ENCODE measurements around the gene CDH4.
A peak's percentile ranks its signal among the peaks of the same experiment; 100 is the strongest.
"Not testable (repeated sequence)": the region's sequence is repeated elsewhere in the genome, so short reads cannot be mapped to it uniquely, and the experiment has no call there.

CDH4 gene

GRCh38 chr20:61424011-61424627 is 172.1 kb downstream of the CDH4 start:
- no peak for DNase-seq

GRCh38 chr20:61424628-61425420 is 172.8 kb downstream of the CDH4 start:
- DNase-seq = no peak

DNA sequence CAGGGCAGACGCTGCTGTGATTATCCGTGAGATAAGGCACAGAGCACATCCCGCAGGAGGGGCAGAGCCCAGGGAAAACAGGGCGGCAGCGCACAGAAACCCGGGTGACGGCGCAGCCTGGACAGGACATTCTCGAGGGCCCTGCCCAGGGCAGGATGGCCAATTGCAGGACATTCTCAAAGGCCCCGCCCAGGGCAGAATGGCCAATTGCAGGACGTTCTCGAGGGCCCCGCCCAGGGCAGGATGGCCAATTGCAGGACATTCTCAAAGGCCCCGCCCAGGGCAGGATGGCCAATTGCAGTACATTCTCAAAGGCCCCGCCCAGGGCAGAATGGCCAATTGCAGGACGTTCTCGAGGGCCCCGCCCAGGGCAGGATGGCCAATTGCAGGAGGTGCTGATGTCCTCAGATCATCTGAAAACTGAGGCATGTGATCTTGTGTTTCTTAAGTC is 173.5 kb downstream of the CDH4 start:
- not testable (repeated sequence) for DNase-seq

DNA sequence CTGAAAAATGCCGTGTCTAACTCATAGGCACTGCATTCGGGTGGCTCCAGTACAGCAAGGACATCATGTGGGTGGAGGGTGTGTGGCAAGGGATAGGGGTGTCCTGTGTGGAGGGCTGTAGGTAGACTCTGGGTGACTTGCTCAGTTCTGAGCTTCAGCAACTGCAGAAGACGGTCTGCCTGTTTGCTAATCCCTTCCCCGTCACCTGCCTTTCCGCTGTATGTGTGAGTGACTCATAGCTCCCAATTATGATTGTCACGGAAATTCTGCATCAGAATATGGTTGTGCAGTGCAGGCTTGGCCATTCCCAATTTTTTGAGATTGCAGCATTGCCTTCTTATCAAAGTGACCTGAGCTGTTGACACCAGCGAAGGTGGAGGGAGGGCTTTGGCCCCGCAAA is 174.3 kb downstream of the CDH4 start:
- no peak for DNase-seq

DNA sequence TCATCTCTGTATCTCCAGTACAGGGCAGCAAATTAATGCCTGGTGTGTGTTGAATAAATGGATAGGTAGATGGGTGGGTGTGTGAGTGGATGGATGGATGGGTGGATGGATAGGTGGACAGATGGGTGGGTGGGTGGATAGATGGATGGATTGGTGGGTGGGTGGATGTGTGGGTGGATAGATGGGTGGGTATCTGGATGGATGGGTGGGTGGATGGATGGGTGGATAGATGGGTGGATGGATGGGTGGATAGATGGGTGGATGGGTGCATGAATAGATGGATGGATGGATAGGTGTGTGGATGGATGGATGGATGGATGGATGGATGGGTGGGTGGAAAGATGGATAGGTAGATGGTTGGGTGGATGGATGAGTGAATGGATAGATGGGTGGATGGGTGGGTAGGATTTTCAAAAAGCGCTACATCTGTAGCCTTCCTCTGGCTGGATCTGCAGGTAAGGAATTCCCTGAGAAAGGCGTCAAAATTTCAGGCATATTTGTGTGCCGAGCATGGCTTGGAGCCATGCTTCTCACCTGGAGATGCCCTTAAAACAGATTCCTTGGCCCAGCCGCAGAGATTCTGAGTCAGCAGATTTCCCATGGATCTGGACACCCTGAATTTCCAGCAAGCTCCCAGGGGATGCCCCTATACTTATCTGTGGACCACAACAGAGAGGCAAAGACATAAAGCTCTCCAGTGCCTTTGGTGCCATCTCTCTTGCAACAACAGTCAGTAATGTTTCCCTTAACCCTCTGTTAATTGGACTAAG is 177.6 kb downstream of the CDH4 start:
- DNase-seq = no peak

GRCh38 chr20:61430228-61430624 is 178.2 kb downstream of the CDH4 start:
- DNase-seq = peak; percentile 42

GRCh38 chr20:61433176-61433575 is 181.1 kb downstream of the CDH4 start:
- DNase-seq = no peak

GRCh38 chr20:61433816-61434215 is 181.8 kb downstream of the CDH4 start:
- DNase-seq = no peak

- DNase-seq = no peak
These were observed 182.3 kb downstream of the CDH4 start for GRCh38 chr20:61434341-61434781.

DNA sequence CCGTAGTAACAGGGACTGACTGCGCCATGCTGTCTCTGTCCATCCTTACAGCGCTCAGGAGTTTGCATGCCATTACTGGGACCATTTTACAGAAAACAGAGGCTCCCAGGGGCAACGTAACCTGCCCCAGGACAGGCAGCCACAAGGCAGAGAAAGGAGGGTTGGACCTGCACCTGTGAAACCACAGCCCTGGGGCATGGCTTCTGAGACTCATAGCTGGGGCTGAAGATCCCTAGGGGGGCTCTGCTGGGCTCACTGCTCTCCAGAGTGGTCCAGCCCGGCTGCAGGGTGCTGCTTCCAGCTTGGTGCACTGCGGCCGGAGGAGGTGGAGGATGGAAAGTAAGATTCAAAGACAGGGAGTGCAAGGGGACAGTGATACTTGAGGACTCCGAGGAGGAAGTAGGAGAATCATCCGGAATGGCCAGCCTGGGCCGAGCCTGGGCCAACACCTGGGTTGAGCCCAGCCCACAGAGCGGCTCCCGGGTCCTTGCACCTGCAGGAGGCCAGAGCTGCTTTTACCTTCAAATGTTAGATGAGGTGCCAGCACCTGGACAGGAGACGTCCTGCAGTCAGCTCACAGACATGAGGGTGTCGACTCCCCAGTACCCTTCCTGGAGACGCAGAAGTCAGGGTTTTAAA is 183.2 kb downstream of the CDH4 start:
- no peak for DNase-seq

DNA sequence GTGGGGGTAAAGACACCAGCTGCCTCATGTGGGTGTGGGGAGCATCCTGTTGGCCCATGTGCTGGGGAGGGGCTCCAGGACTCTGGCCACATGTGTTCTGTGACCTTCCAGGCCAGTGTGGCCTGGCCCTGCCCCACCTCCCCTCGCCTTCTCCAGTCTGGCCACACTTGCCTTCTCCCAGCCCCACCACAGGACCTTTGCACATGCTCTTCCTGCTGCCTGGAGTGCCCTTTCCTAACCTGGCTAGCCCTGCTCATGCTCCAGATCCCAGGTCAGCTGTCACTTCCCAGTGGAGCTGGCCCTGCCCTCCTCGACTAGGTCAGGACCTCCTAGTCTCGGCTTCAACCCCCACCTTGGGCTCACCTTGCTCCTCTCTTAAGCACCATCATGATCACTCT is 183.8 kb downstream of the CDH4 start:
- DNase-seq = no peak

DNA sequence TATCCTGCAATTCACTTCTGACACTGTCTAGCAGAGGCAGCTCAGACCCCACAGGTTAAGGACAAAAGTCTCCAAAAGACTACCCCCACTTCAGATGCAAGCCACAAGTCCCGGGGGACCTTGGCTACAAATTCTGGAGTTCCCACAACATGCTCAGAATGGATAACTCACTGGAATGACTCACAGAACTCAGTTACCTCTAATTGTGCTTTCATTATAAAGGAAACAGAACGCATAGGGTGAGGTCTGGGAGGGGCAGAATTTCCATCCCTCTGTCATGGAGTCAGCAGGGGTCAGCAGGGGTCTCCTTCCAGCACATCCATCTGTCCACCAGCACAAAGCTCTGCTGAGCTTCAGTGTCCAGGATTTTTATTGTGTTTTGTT is 184.2 kb downstream of the CDH4 start:
- no peak for DNase-seq

DNA sequence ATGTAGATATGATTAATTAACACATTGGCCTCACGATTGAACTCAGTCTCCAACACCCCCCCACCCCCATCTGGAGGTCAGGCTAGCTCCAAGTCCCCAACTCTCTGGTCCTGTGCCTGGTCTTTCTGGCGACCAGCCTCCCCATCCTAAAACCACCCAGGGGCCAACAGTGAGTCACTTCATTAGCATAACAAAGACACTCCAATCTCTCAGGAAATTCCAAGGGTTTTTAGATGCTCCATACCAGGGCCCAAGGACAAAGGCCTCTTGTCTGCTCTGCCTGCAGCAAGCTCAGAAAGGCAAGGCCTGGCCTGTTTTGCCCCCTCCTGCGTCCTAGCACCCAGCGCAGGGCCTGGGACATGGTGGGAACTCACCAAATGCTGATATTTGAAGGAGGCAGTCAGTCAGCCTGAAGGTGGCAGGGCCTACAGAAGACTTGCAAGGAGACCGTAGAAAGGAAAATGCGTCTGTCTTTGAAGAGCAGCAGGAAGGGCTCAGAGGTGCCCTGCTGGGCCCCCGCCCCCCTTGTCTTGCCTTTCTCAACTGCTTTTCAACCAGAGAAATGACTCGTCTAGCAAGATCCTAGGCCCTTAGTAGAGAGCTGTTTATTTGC is 184.7 kb downstream of the CDH4 start:
- no peak for DNase-seq

DNA sequence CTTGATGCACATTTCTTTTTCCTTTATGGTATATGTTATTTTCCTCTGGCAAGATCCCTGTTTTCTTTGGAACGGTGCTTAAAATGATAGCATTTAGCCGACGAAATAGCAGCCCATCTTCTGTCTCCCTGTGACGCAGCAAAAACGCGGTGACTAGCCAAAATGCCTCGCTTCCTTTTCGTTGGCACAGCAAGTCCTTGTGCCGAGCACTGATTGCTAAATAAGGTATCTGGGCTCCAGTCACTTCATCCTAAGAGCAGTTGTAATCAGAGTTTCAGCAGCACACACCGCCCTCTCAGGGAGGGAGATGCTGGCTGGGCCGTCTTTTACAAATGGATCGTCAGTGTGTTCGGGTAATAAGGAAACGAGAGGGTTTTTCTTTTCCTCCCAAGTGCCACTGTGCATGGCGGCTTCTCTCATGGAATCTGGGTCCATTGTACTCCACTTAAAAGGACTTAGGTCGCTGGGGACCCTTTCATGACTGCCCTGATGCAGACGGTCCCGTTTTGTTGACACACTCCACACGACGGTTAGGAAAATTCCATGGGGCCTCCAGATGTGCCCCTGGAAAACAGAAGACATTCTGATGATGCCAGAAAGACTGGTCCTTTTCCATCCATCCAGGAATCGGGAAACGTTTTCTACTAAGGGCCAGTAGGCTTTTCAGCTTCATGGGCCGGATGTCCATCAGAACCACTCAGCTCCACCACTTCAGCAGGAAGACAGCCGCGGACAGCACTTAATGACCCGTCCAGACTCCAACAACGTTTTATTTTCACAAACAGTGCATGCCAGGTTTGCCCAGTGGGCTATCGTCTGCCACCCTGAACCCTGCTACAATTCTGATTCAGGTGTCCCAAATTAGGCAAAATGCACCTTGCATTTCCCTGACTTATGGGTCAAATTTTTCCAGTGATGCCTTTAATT is 185.5 kb downstream of the CDH4 start:
- DNase-seq = no peak

GRCh38 chr20:61438285-61438684 is 186.2 kb downstream of the CDH4 start:
- no peak for DNase-seq

DNA sequence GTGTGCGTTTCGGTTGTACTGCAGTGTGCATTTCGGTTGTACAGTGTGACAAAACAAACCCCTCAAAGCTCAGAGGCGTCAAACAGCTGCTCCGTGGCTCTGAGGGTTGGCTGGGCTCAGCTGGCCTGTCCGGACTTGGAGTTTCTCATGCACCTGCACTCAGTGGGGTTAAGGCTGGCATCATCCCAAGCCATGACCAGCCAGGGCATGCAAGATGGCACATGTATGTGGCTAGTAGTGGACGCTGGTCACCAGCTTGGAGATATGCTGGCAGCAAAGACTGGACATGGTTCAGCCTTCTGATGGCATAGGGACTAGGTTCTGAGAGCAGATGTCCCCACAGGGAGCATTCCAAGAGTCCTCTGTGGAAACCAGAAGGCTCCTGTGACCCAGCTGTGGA is 187.2 kb downstream of the CDH4 start:
- DNase-seq = no peak

DNA sequence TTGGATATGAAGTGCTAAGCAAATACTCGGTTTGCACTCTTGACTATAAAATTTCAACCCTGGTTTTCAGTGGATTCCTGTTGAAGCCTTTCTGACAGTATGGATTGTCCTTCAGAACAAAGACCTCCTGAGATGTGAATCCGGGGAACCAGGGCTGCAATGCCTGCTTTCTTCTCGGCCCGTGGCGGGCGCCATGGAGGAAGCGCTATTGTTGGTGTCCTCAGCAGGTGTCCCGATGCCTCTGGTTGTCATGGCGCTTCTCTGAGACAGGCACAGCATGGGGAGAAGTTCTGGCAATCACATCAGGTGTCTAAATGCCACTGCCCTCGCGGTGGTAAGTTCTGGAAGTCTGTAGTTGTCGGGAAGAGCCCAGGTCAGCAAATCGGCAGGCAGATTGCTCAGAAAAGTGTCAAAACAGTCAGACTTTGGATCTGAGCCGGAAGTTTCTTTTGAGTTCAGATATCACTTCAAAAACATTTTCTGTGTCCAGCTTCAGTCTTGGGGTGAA is 188.5 kb downstream of the CDH4 start:
- no peak for DNase-seq

DNA sequence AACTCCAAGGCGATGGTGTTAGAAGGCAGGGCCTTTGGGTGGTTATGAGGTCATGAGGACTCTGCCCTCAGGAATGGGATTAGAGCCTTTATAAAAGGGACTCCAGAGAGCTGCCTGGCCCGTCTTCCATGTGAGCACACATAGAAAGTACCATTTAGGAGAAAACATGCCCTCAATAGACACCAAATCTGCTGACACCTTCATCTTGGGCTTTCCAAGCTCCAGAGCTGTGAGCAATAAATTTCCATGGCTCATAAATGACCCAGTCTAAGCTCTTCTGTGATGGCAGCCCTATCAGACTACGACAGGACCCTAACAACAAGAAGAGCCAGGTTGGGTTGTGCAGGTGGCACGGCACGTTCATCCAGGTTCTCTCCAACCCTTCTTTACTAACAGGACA is 189.5 kb downstream of the CDH4 start:
- no peak for DNase-seq

DNA sequence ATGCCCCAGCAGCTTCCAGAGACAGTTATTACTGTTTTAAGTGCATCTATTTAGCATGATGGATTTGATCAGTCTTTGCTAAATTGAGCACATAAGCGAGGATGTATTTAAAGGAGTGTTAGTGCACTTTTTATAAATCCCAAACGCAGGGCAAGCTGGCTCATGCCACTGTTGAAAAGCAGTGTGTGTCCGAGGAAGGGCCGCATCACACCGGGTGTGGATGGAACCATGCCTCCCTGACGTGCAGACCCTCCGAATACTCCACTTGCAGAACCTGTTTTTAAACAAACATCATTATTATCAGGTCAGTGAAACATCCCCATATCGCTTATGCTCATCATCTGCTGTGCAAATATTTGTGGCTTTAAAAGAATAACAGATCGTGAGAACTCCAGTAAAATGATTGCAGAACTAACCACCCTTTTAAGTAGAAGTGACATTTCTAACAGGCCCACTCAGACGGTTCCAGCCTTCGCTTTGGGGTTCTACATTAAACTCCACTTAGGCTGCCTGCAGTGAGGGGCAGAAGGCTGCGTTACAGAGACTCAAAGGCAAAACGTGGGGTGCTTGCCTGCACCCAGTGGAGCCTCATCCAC is 190.1 kb downstream of the CDH4 start:
- DNase-seq = peak; percentile 94

DNA sequence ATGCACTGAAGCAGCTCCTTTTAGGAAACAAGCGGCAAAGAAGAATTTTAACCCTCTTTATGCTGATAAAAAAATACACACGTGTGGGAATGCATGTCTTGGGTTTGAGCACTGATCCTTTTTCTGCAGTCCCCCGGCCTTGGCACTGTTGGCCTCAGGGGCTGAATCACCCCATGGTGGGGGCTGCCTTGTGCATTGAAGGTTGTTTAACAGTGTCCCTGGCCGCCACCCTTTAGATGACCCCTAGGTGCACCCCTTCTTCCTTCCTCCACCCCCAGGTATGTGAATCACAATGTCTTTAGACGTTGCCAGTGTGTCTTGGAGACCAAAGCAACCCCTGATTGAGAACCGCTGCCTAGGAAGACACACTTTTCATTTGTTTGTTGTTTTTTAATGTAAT is 190.7 kb downstream of the CDH4 start:
- no peak for DNase-seq

Data from NCI-H748 treated with DMSO at 0.1 percent for 48 hours (cell line).